IMR-90 (cell line): Measurements from ENCODE around the gene MTF2. TPM values are rescaled to one million over a fixed set of nuclear protein-coding genes. Genes with fewer than 3 reads are reported as not detected.

ENCODE experiments used
- ATAC-seq: fragments of 200-7000 bp; cut with Tn5 transposase; 2 replicates; pipeline ENCODE4 v1.9.1; 2020; ENCODE audit warnings: low read depth, mild to moderate bottlenecking, moderate library complexity
- BruUV-seq: library from RNA; stranded (reverse); fragments of 400-500 nt; replicated peaks from 2 replicates; lab custom pipeline; 2021; lab: Mats Ljungman, UMichigan
- CTCF ChIA-PET: fragments of 300-600 bp; formaldehyde crosslinking; extraction: SDS; loops from one replicate; lab custom pipeline; 2021; ENCODE audit warnings: antibody characterized with exemption; lab: Yijun Ruan, JAX
- POLR2A ChIA-PET: fragments of 300-600 bp; sonication (Branson Sonifier 250); formaldehyde crosslinking; loops from one replicate; lab custom pipeline; 2022; ENCODE audit warnings: antibody characterized with exemption; ENCODE audit not compliant: unreplicated experiment; lab: Charles Lee
- DNase-seq: peaks from one replicate; pipeline ENCODE4 v3.0.0; 2013
- H2AFZ ChIP-seq: replicated peaks from 2 replicates; pipeline ENCODE3; 2013; ENCODE audit warnings: low read length, mild to moderate bottlenecking; ENCODE audit not compliant: poor library complexity
- H2AK5ac ChIP-seq: 2 replicates; pipeline ENCODE4 v1.6.1; 2013; ENCODE audit warnings: low read depth, low read length, inconsistent platforms
- H2AK9ac ChIP-seq: replicated peaks from 2 replicates; pipeline ENCODE3; 2013; ENCODE audit warnings: mild to moderate bottlenecking, low read depth, low read length, moderate library complexity; ENCODE audit not compliant: poor library complexity
- H2BK120ac ChIP-seq: 2 replicates; pipeline ENCODE4 v1.6.1; 2013; ENCODE audit warnings: low read depth, low read length, inconsistent platforms
- H2BK15ac ChIP-seq: 3 replicates; pipeline ENCODE4 v1.6.1; 2013; ENCODE audit warnings: low read depth, low read length, inconsistent platforms
- H2BK20ac ChIP-seq: 2 replicates; pipeline ENCODE4 v1.6.1; 2013; ENCODE audit warnings: low read depth, mild to moderate bottlenecking, inconsistent platforms, low read length, moderate library complexity
- H2BK5ac ChIP-seq: 2 replicates; pipeline ENCODE4 v1.6.1; 2013; ENCODE audit warnings: mild to moderate bottlenecking, low read depth, low read length, inconsistent platforms; ENCODE audit not compliant: poor library complexity, severe bottlenecking
- H3K14ac ChIP-seq: replicated peaks from 2 replicates; pipeline ENCODE4 v1.6.1; 2013; ENCODE audit warnings: low read depth, low read length, inconsistent platforms
- H3K18ac ChIP-seq: 2 replicates; pipeline ENCODE4 v1.6.1; 2013; ENCODE audit warnings: low read depth, low read length, control low read depth
- H3K23ac ChIP-seq: 2 replicates; pipeline ENCODE4 v1.6.1; 2013; ENCODE audit warnings: low read depth, low read length, inconsistent platforms
- H3K27ac ChIP-seq: 2 replicates; pipeline ENCODE4 v1.5.1; 2013; ENCODE audit warnings: mild to moderate bottlenecking, control low read depth, low read length; ENCODE audit not compliant: insufficient read depth
- H3K27me3 ChIP-seq: 2 replicates; pipeline ENCODE4 v1.6.1; 2013; ENCODE audit warnings: low read length; ENCODE audit not compliant: control insufficient read depth, insufficient read depth
- H3K36me3 ChIP-seq: 2 replicates; pipeline ENCODE4 v1.6.1; 2013; ENCODE audit warnings: low read length, mixed read lengths; ENCODE audit not compliant: control insufficient read depth, insufficient read depth
- H3K4ac ChIP-seq: 2 replicates; pipeline ENCODE4 v1.6.1; 2013; ENCODE audit warnings: low read depth, low read length, inconsistent platforms
- H3K4me1 ChIP-seq: 2 replicates; pipeline ENCODE4 v1.6.1; 2013; ENCODE audit warnings: low read length, mixed read lengths; ENCODE audit not compliant: control insufficient read depth, insufficient read depth
- H3K4me2 ChIP-seq: 2 replicates; pipeline ENCODE4 v1.6.1; 2013; ENCODE audit warnings: low read depth, mild to moderate bottlenecking, control low read depth, low read length, moderate library complexity
- H3K4me3 ChIP-seq: 2 replicates; pipeline ENCODE4 v1.5.1; 2013; ENCODE audit warnings: low read depth, mild to moderate bottlenecking, control low read depth, low read length, moderate library complexity; ENCODE audit not compliant: insufficient read depth
- H3K56ac ChIP-seq: 2 replicates; pipeline ENCODE4 v1.6.1; 2013; ENCODE audit warnings: low read length, inconsistent platforms; ENCODE audit not compliant: insufficient read depth; ENCODE audit errors: extremely low read depth
- H3K79me1 ChIP-seq, 2 experiments: 2 replicates each; pipeline ENCODE4 v1.6.1; 2013; ENCODE audit warnings: low read length in 2 of 2, inconsistent platforms in 1 of 2, low read depth in 1 of 2
- H3K9ac ChIP-seq: 2 replicates; pipeline ENCODE4 v1.6.1; 2013; ENCODE audit warnings: low read depth, low read length, control low read depth
- H3K9me1 ChIP-seq: 2 replicates; pipeline ENCODE4 v1.6.1; 2013; ENCODE audit warnings: low read length, inconsistent platforms; ENCODE audit not compliant: insufficient read depth
- H3K9me3 ChIP-seq: 2 replicates; pipeline ENCODE4 v1.6.1; 2013; ENCODE audit warnings: low read length; ENCODE audit not compliant: control insufficient read depth, insufficient read depth
- H4K20me1 ChIP-seq: 2 replicates; pipeline ENCODE4 v1.6.1; 2013; ENCODE audit warnings: low read length, inconsistent platforms; ENCODE audit not compliant: insufficient read depth
- H4K5ac ChIP-seq: 2 replicates; pipeline ENCODE4 v1.6.1; 2013; ENCODE audit warnings: mild to moderate bottlenecking, low read depth, low read length, control low read depth
- H4K8ac ChIP-seq, 2 experiments: 2 replicates each; pipeline ENCODE4 v1.6.1; 2013; ENCODE audit warnings: low read depth in 2 of 2, low read length in 2 of 2, control low read depth in 1 of 2, inconsistent platforms in 1 of 2
- H4K91ac ChIP-seq: 2 replicates; pipeline ENCODE4 v1.6.1; 2013; ENCODE audit warnings: low read depth, low read length, inconsistent platforms; ENCODE audit not compliant: insufficient read depth
- BHLHE40 ChIP-seq: fragments of 150-350 bp; IDR thresholded peaks from 2 replicates; pipeline ENCODE4 v1.6.1; 2016; ENCODE audit warnings: mild to moderate bottlenecking, low read depth, low read length
- CEBPB ChIP-seq: IDR thresholded peaks from 2 replicates; pipeline ENCODE4 v1.6.1; 2012; ENCODE audit warnings: low read depth, low read length, improper control_type of control experiment
- CHD1 ChIP-seq: IDR thresholded peaks from 2 replicates; pipeline ENCODE4 v1.6.1; 2012; ENCODE audit warnings: low read depth, low read length, improper control_type of control experiment
- CTCF ChIP-seq: conservative IDR thresholded peaks from 2 replicates; pipeline ENCODE4 v1.5.1; 2012; ENCODE audit warnings: mild to moderate bottlenecking, low read depth, low read length, improper control_type of control experiment
- ELK1 ChIP-seq: fragments of 150-350 bp; IDR thresholded peaks from 2 replicates; pipeline ENCODE4 v1.6.1; 2016; ENCODE audit warnings: low read depth, mild to moderate bottlenecking, low read length, moderate library complexity, borderline replicate concordance
- FOS ChIP-seq: fragments of 150-350 bp; IDR thresholded peaks from 2 replicates; pipeline ENCODE4 v1.6.1; 2016; ENCODE audit warnings: low read depth, low read length
- MAFK ChIP-seq: IDR thresholded peaks from 2 replicates; pipeline ENCODE4 v1.6.1; 2012; ENCODE audit warnings: low read depth, low read length, improper control_type of control experiment
- MAZ ChIP-seq: IDR thresholded peaks from 2 replicates; pipeline ENCODE4 v1.6.1; 2012; ENCODE audit warnings: low read depth, mild to moderate bottlenecking, low read length, improper control_type of control experiment, moderate library complexity, borderline replicate concordance
- MXI1 ChIP-seq: IDR thresholded peaks from 2 replicates; pipeline ENCODE4 v1.6.1; 2012; ENCODE audit warnings: low read depth, mild to moderate bottlenecking, low read length, moderate library complexity, borderline replicate concordance
- NFE2L2 ChIP-seq: fragments of 150-350 bp; IDR thresholded peaks from 2 replicates; pipeline ENCODE4 v1.6.1; 2016; ENCODE audit warnings: low read depth, mild to moderate bottlenecking, low read length
- POLR2A ChIP-seq: IDR thresholded peaks from 2 replicates; pipeline ENCODE4 v1.6.1; 2012; ENCODE audit warnings: mild to moderate bottlenecking, low read depth, low read length
- RAD21 ChIP-seq: IDR thresholded peaks from 2 replicates; pipeline ENCODE4 v1.6.1; 2012; ENCODE audit warnings: low read length, improper control_type of control experiment
- RCOR1 ChIP-seq: IDR thresholded peaks from 2 replicates; pipeline ENCODE4 v1.6.1; 2012; ENCODE audit warnings: mild to moderate bottlenecking, low read length, improper control_type of control experiment; ENCODE audit not compliant: insufficient replicate concordance
- RFX5 ChIP-seq: IDR thresholded peaks from 2 replicates; pipeline ENCODE4 v1.8.0; 2012; ENCODE audit warnings: low read depth, mild to moderate bottlenecking, low read length, moderate library complexity
- SMC3 ChIP-seq: fragments of 150-350 bp; IDR thresholded peaks from 2 replicates; pipeline ENCODE4 v1.6.1; 2016; ENCODE audit warnings: low read depth, mild to moderate bottlenecking, antibody characterized with exemption, low read length, moderate library complexity
- USF2 ChIP-seq: fragments of 150-350 bp; IDR thresholded peaks from 2 replicates; pipeline ENCODE4 v1.6.1; 2017; ENCODE audit warnings: mild to moderate bottlenecking, antibody characterized with exemption, low read length, low read depth
- WGBS, 2 experiments: methylation state at CpG; one replicate each; pipeline versions ENCODE4 v1.1.5 to v1.1.7; 2013; ENCODE audit warnings: missing lambda C conversion rate in 2 of 2; ENCODE audit not compliant: insufficient read length in 1 of 2; ENCODE audit errors: extremely low coverage in 2 of 2; 5-methylcytosine and 5-hydroxymethylcytosine counted together
- dilution Hi-C: fragments of 300-500 bp; cut with HindIII; formaldehyde crosslinking; loops from one replicate; pipeline ENCODE4 v1.14.3; 2018; ENCODE audit warnings: low sequenced_read_pairs; ENCODE audit not compliant: unreplicated experiment
- in situ Hi-C: fragments of 300-500 bp; cut with MboI; formaldehyde crosslinking; loops from 3 replicates; pipeline ENCODE4 v1.14.3; 2019; ENCODE audit warnings: low sequenced_read_pairs, inconsistent platforms, mixed read lengths
- intact Hi-C: fragments of 100-400 bp; cut with micrococcal nuclease; formaldehyde crosslinking; loops from 2 replicates; pipeline ENCODE4 v1.10.0; 2022
- polyA plus RNA-seq, 3 experiments: library from polyadenylated mRNA; depleted of rRNA; stranded (reverse); fragments of >200 nt; gene quantifications; 2 replicates each; pipeline ENCODE4 v1.2.3, GENCODE V29; 2012; ENCODE audit warnings: low replicate concordance in 1 of 3
- total RNA-seq: library from RNA; depleted of rRNA; stranded (reverse); fragments of >200 nt; gene quantifications from 2 replicates; pipeline ENCODE4 v1.2.3, GENCODE V29; 2012

MTF2 gene
- total and polyA plus RNA-seq, 2 of the 4 experiments (the other 2 are of a cell fraction): 10.6 to 39.8 TPM

- BruUV-seq: no TSS peak
- dilution Hi-C loops: no loop called here
Measured at GRCh38 chr1:93111065-93111464, 32.0 kb downstream of the MTF2 start.

More at GRCh38 chr1:93111065-93111464, 32.0 kb downstream of the MTF2 start:
- no CpG with 5 or more reads among the region's 1 CpG for WGBS, 2 experiments
- no peak overlapping the region for H2BK120ac ChIP-seq
- no peak overlapping the region for H2AK9ac ChIP-seq
- intact Hi-C loops (no loop called here), in situ Hi-C loops (no loop called here)
- no peak overlapping the region for H3K23ac ChIP-seq
- H4K5ac ChIP-seq: no peak overlapping the region
- H3K9me1 ChIP-seq: no peaks in the 10 kb centered on the region
- POLR2A ChIA-PET: no interaction called here
- no peak overlapping the region for H4K8ac ChIP-seq
- peak overlapping the region; percentile 66; the same call in 1 of the 2 replicates for H3K4me2 ChIP-seq
- no peak overlapping the region for H3K9ac ChIP-seq
- no peak overlapping the region for H2AK5ac ChIP-seq
- no peak overlapping the region for H3K4me3 ChIP-seq
- H3K4me1 ChIP-seq: no peaks in the 10 kb centered on the region
- H2BK15ac ChIP-seq: no peak overlapping the region
- H2BK5ac ChIP-seq: no peak overlapping the region
- DNase-seq (no peak), ATAC-seq (no peak)
- TF ChIP-seq RFX5 (no peak), RAD21 (no peak), MAFK (no peak), CHD1 (no peak), CTCF (no peak), BHLHE40 (no peak), NFE2L2 (no peak), SMC3 (no peak), MXI1 (no peak), CEBPB (no peak), FOS (no peak), USF2 (no peak), RCOR1 (no peak), MAZ (no peak), ELK1 (no peak), POLR2A (no peak)
- CTCF ChIA-PET: no interaction called here
- no peak overlapping the region for H3K14ac ChIP-seq
- H4K20me1 ChIP-seq: peaks cover 4% of the 10 kb centered on the region; the same call in 1 of the 2 replicates
- H3K56ac ChIP-seq: no peak overlapping the region
- no peak overlapping the region for H3K4ac ChIP-seq
- H3K18ac ChIP-seq: no peak overlapping the region
- no peak overlapping the region for H2AFZ ChIP-seq
- H3K27me3 ChIP-seq: no peaks in the 10 kb centered on the region
- no peaks in the 10 kb centered on the region; the same call in 1 of the 2 replicates for H3K9me3 ChIP-seq
- H4K91ac ChIP-seq: no peak overlapping the region
- no peak overlapping the region for H3K27ac ChIP-seq
- peaks cover 26 to 37% of the 10 kb centered on the region in 2 experiments for H3K79me1 ChIP-seq
- peaks cover 9% of the 10 kb centered on the region; the same call in 1 of the 2 replicates for H3K36me3 ChIP-seq
- no peak overlapping the region for H2BK20ac ChIP-seq
